ENCODE measurements around the gene LRIT1. TPM values are rescaled to one million over a fixed set of nuclear protein-coding genes. Genes with fewer than 3 reads are reported as not detected.
A peak's percentile ranks its signal among the peaks of the same experiment; 100 is the strongest.
"Not testable (repeated sequence)": the region's sequence is repeated elsewhere in the genome, so short reads cannot be mapped to it uniquely, and the experiment has no call there.

Gene LRIT1
- polyA plus RNA-seq (ENCODE audit: insufficient read depth in 1 of 5, insufficient read length in 5 of 5, low replicate concordance in 1 of 5), result not detected
- long read RNA-seq, donor 1, result 0 reads
- long read RNA-seq, donor 2, result 0 reads
- long read RNA-seq, donor 3, result 0 reads
- long read RNA-seq, donor 4, result 0 reads
- long read RNA-seq, donor 5, result 0 reads
- long read RNA-seq, donor 6, result 0 reads
- long read RNA-seq, donor 7, result 0 reads
- long read RNA-seq, donor 8, result 0 reads

GRCh38 chr10:84241185-84241790, at the start of gene LRIT1:
LRIT1 (minus strand) TSS chr10:84241546; CDS start chr10:84241439, 107 bp downstream.
- DNase-seq, result no peak

GRCh38 chr10:84290235-84290634, 48.9 kb upstream of the LRIT1 start:
- no peak for DNase-seq

GRCh38 chr10:84289521-84290200, 48.3 kb upstream of the LRIT1 start:
- no peak for DNase-seq

GRCh38 chr10:84288151-84288550, 46.8 kb upstream of the LRIT1 start:
- DNase-seq, result no peak

- DNase-seq, result no peak
These were observed 45.3 kb upstream of the LRIT1 start for GRCh38 chr10:84286695-84287094.

- not testable (repeated sequence) for DNase-seq
These were observed 38.6 kb upstream of the LRIT1 start for GRCh38 chr10:84279876-84280475.

GRCh38 chr10:84270708-84271107, 29.4 kb upstream of the LRIT1 start:
- DNase-seq, result no peak

GRCh38 chr10:84269773-84270172, 28.4 kb upstream of the LRIT1 start:
- no peak for DNase-seq

- DNase-seq, result no peak
These were observed 27.8 kb upstream of the LRIT1 start for GRCh38 chr10:84269162-84269561.

GRCh38 chr10:84267503-84268126, 26.3 kb upstream of the LRIT1 start:
- no peak for DNase-seq

- DNase-seq, result no peak
These were observed 24.1 kb upstream of the LRIT1 start for GRCh38 chr10:84265418-84265817.

- peak; percentile 39 to 48 for DNase-seq
These were observed 23.3 kb upstream of the LRIT1 start for GRCh38 chr10:84264611-84265141.

- no peak for DNase-seq
These were observed 22.4 kb upstream of the LRIT1 start for GRCh38 chr10:84263716-84264115.

- DNase-seq, result no peak
These were observed 21.0 kb upstream of the LRIT1 start for GRCh38 chr10:84262190-84262956.

- no peak for DNase-seq
These were observed 20.0 kb upstream of the LRIT1 start for GRCh38 chr10:84261236-84261915.

GRCh38 chr10:84258034-84258695, 16.8 kb upstream of the LRIT1 start:
- DNase-seq, result no peak

GRCh38 chr10:84257343-84258020, 16.1 kb upstream of the LRIT1 start:
- no peak for DNase-seq

- DNase-seq, result peak; percentile 16 to 47
These were observed 15.4 kb upstream of the LRIT1 start for GRCh38 chr10:84256510-84257342.
